ENCODE measurements around the gene EPYC.

Gene EPYC

DNA sequence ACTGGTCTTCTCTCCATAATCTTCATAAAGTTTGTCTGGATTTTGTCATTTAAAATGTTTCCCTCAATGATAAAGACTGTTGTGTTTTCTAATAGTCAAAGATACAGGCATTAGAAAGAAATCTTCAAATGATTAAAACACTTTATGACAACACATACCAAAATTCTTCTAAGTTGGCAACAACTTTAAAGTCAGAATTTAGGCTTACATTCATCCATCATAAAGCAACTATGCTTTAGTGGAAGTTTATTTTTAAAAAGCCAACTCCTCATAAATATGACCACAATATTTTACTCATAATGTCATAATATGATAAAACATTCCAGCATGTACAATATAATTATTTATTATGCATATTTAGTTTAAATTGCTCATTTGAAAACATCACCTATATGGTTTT is 32.5 kb downstream of the EPYC start:
- H3K4me3 ChIP-seq (ENCODE audit: low read depth, low read length): no peak overlapping the region
- TF ChIP-seq, protein P1, sequence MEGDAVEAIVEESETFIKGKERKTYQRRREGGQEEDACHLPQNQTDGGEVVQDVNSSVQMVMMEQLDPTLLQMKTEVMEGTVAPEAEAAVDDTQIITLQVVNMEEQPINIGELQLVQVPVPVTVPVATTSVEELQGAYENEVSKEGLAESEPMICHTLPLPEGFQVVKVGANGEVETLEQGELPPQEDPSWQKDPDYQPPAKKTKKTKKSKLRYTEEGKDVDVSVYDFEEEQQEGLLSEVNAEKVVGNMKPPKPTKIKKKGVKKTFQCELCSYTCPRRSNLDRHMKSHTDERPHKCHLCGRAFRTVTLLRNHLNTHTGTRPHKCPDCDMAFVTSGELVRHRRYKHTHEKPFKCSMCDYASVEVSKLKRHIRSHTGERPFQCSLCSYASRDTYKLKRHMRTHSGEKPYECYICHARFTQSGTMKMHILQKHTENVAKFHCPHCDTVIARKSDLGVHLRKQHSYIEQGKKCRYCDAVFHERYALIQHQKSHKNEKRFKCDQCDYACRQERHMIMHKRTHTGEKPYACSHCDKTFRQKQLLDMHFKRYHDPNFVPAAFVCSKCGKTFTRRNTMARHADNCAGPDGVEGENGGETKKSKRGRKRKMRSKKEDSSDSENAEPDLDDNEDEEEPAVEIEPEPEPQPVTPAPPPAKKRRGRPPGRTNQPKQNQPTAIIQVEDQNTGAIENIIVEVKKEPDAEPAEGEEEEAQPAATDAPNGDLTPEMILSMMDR (IDR thresholded peaks at IDR 0.05; ENCODE audit: control insufficient read depth, extremely low read depth, insufficient read depth): no peak
- no peak for DNase-seq (ENCODE audit: low read depth)

DNA sequence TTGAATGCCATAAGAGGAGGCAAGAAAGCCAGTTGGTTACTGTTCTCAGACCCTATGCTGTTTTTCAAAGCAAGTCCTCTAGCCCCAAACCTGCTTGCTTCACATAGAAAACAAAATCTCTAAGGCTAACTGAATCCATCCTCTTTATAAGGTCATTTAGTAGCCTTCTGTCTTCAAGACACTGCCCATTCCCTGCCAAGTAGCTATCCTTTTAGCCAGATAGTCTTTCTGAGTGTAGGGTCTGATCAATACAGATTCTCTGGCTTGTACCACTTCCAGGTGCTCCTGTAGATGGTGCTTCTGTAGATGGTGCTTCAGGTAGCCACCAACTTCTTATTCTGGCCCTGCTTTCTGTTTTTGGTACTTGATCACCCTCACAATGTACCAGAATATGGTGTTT is 33.9 kb downstream of the EPYC start:
- H3K4me3 ChIP-seq (ENCODE audit: low read depth, low read length): no peak overlapping the region
- DNase-seq (ENCODE audit: low read depth): no peak
- TF ChIP-seq, protein P1 (IDR thresholded peaks at IDR 0.05; ENCODE audit: control insufficient read depth, extremely low read depth, insufficient read depth): no peak

DNA sequence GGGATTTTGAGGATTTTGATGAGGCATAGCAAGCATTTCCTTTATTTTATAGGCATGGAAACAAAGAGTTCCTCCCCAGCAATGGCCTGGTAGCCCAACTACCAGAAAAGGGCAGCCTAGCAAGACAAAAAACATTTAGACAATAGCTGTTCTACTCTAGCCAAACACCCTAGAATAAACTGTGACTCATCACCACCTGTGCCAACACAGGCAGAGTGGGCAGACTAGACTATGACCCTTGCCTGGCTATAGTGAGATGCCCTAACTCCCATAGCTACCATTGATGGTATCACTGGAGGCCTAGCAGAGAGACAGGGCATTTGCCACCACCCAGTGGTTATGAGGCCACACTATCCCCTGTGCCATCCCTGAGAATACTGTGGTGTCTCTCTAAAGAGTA is 34.3 kb downstream of the EPYC start:
- DNase-seq (ENCODE audit: low read depth): no peak
- H3K4me3 ChIP-seq (ENCODE audit: low read depth, low read length): no peak overlapping the region
- TF ChIP-seq, protein P1 (IDR thresholded peaks at IDR 0.05; ENCODE audit: control insufficient read depth, extremely low read depth, insufficient read depth): no peak

DNA sequence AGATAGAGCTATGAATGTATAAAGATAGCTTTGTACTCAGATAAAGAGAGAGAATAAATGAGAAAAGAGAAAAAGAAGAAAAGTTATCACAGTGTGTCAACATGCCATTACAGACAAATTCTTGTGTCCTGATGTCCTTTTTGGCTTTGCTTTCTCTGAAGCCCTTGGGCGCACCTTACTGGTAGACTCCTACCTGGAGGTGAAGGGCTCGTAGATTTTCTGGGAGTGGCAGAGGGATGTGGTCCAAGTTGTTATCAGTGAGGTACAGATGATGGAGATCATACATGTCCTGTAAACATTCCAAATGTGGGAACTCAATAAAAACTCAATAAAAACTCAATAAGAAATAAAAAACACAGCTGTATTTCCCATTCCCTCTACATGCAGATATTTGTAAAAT is 34.9 kb downstream of the EPYC start:
- DNase-seq (ENCODE audit: low read depth): no peak
- H3K4me3 ChIP-seq (ENCODE audit: low read depth, low read length): no peak overlapping the region
- TF ChIP-seq, protein P1 (IDR thresholded peaks at IDR 0.05; ENCODE audit: control insufficient read depth, extremely low read depth, insufficient read depth): no peak

DNA sequence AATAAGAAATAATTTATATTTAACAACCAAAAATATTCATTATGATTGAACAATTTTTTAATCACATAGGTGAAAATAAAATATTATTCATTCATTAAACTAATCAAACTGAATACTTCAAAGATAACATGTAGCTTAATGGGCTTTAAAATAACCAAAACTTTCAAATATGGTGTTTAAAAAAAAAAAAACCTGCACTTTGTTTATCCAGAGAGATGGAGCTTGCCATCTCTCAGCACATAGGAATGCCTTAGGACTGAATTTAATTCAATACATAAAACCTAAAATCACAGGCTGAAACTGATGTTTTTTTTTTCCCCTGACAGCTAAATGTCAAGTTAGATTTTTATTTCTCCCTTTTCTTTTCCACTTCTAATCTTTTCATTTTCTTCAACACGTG is 35.4 kb downstream of the EPYC start:
- DNase-seq (ENCODE audit: low read depth): no peak
- no peak overlapping the region for H3K4me3 ChIP-seq (ENCODE audit: low read depth, low read length)
- TF ChIP-seq, protein P1 (IDR thresholded peaks at IDR 0.05; ENCODE audit: control insufficient read depth, extremely low read depth, insufficient read depth): no peak

DNA sequence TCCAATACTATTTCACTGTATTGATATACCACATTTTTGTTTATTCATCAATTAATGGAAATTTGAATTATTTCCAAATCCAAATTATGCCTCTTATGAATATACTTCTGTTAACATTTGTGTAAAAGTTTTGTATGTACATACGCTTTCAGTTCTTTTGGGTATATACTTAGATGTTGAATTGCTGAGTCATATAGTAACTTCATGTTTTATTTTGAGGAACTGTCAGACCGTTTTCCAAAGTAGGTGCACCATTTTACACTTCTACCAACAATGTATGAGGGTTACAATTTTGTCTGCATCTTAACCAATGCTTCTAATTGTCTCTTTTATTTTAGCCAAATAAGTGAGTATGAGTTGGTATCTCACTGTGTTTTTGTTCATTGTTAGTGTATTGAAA is 39.6 kb downstream of the EPYC start:
- no peak for DNase-seq (ENCODE audit: low read depth)
- TF ChIP-seq, protein P1 (IDR thresholded peaks at IDR 0.05; ENCODE audit: control insufficient read depth, extremely low read depth, insufficient read depth): no peak
- no peak overlapping the region for H3K4me3 ChIP-seq (ENCODE audit: low read depth, low read length)

DNA sequence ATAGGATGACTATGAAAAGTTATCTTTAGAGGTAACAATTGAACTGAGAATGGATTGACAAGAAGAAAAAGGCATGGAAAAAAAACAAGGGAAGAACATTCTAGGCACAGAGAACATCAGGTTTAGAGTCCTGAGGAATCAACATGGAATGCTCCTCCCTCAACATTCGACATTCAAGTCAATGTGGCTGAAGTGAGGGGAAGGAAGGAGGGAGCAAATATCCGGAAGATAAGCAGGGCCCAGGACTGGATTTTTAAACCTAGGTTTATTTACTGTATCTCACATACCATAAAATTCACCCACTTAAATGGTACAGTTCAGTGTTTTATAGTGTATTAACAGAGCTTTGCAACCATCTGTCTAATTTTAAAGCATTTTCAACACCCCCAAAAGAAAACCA is 40.2 kb downstream of the EPYC start:
- DNase-seq (ENCODE audit: low read depth): no peak
- no peak overlapping the region for H3K4me3 ChIP-seq (ENCODE audit: low read depth, low read length)
- TF ChIP-seq, protein P1 (IDR thresholded peaks at IDR 0.05; ENCODE audit: control insufficient read depth, extremely low read depth, insufficient read depth): no peak

Data from LNCaP clone FGC (cell line).